HCT116 (cell line): Measurements from ENCODE around the gene TPGS1. TPM values are rescaled to one million over a fixed set of nuclear protein-coding genes. Genes with fewer than 3 reads are reported as not detected.

Source experiments
- ATAC-seq: fragments of 200-7000 bp; cut with Tn5 transposase; 2 replicates; pipeline ENCODE4 v1.9.1; 2020; ENCODE audit warnings: mild to moderate bottlenecking, moderate library complexity
- BruUV-seq: library from RNA; stranded (reverse); fragments of 400-500 nt; replicated peaks from 2 replicates; lab custom pipeline; 2021; lab: Mats Ljungman, UMichigan
- CTCF ChIA-PET: fragments of 300-600 bp; sonication (Branson Sonifier 250); formaldehyde crosslinking; loops from one replicate; lab custom pipeline; 2021; ENCODE audit warnings: antibody characterized with exemption; lab: Charles Lee
- POLR2A ChIA-PET: fragments of 300-600, 350-600 bp; sonication (Branson Sonifier 250); formaldehyde crosslinking; loops from one replicate; lab custom pipeline; 2021; ENCODE audit warnings: antibody characterized with exemption; lab: Charles Lee
- RAD21 ChIA-PET, 2 experiments: fragments of 300-600 bp; sonication (Branson Sonifier 250); formaldehyde crosslinking; loops; one replicate each; lab custom pipeline; 2023; ENCODE audit warnings: low total read pairs in 2 of 2; ENCODE audit not compliant: uncharacterized antibody in 2 of 2, unreplicated experiment in 2 of 2, low non-redundant PET in 1 of 2; lab: Charles Lee
- DNase-seq: peaks from one replicate; pipeline ENCODE4 v3.0.0-alpha.2; 2010; ENCODE audit warnings: low read depth, low spot score
- H2AFZ ChIP-seq: fragments of 200-600 bp; shearing (Covaris generic), sonication (generic); 2 replicates; pipeline ENCODE4 v1.6.1; 2017; ENCODE audit warnings: low read depth, mixed run types, mixed read lengths, antibody characterized with exemption, low read length; ENCODE audit not compliant: poor library complexity, severe bottlenecking
- H3K27ac ChIP-seq: 2 replicates; pipeline ENCODE4 v1.5.1; 2012; ENCODE audit warnings: low read depth, low read length
- H3K27me3 ChIP-seq: fragments of 200-600 bp; sonication (generic); 2 replicates; pipeline ENCODE4 v1.6.1; 2016; ENCODE audit warnings: mixed run types, low read length, mixed read lengths; ENCODE audit not compliant: insufficient read depth
- H3K36me3 ChIP-seq, 2 experiments: fragments of 200-500 bp in 1 of 2; fragments of 200-600 bp in 1 of 2; sonication (Bioruptor generic) in 1 of 2; sonication (generic) in 1 of 2; 2 replicates each; pipeline versions ENCODE4 v1.5.1 to v1.6.1; 2014 to 2016; ENCODE audit warnings: low read length in 2 of 2, inconsistent platforms in 1 of 2, mixed read lengths in 1 of 2, mixed run types in 1 of 2; ENCODE audit not compliant: insufficient read depth in 2 of 2, control insufficient read depth in 1 of 2
- H3K4me1 ChIP-seq, 2 experiments: fragments of 200-600 bp in 1 of 2; sonication (generic) in 1 of 2; 2 replicates each; pipeline versions ENCODE4 v1.5.1 to v1.6.1; 2012 to 2017; ENCODE audit warnings: low read length in 2 of 2, inconsistent platforms in 1 of 2, mild to moderate bottlenecking in 1 of 2, mixed read lengths in 1 of 2, mixed run types in 1 of 2, moderate library complexity in 1 of 2; ENCODE audit not compliant: insufficient read depth in 2 of 2, control insufficient read depth in 1 of 2
- H3K4me2 ChIP-seq: fragments of 200-600 bp; sonication (generic); 2 replicates; pipeline ENCODE4 v1.6.1; 2017; ENCODE audit warnings: mixed run types, low read length, mixed read lengths
- H3K4me3 ChIP-seq, 2 experiments: fragments of 200-600 bp in 1 of 2; sonication (generic) in 1 of 2; replicated peaks in 1 of 2; 2 replicates each; pipeline ENCODE4 v1.5.1; 2011 to 2016; ENCODE audit warnings: low read length in 2 of 2, control low read depth in 1 of 2, low read depth in 1 of 2, mild to moderate bottlenecking in 1 of 2, mixed read lengths in 1 of 2, mixed run types in 1 of 2
- H3K79me2 ChIP-seq: fragments of 200-600 bp; sonication (generic); 2 replicates; pipeline ENCODE4 v1.6.1; 2017; ENCODE audit warnings: mild to moderate bottlenecking, mixed run types, low read length, moderate library complexity, mixed read lengths; ENCODE audit not compliant: insufficient read depth
- H3K9ac ChIP-seq: fragments of 200-600 bp; sonication (generic); 2 replicates; pipeline ENCODE4 v1.6.1; 2016; ENCODE audit warnings: low read length, mixed read lengths
- H3K9me2 ChIP-seq: fragments of 200-600 bp; sonication (generic), shearing (Covaris generic); 2 replicates; pipeline ENCODE4 v1.6.1; 2017; ENCODE audit warnings: mixed run types, mild to moderate bottlenecking, moderate library complexity; ENCODE audit not compliant: insufficient read depth
- H3K9me3 ChIP-seq, 2 experiments: fragments of 200-500 bp in 1 of 2; fragments of 200-600 bp in 1 of 2; sonication (Bioruptor generic) in 1 of 2; sonication (generic) in 1 of 2; 2 replicates each; pipeline ENCODE4 v1.6.1; 2014 to 2017; ENCODE audit warnings: low read length in 2 of 2, mixed read lengths in 2 of 2, inconsistent platforms in 1 of 2, low read depth in 1 of 2, mild to moderate bottlenecking in 1 of 2, mixed run types in 1 of 2, moderate library complexity in 1 of 2; ENCODE audit not compliant: control insufficient read depth in 1 of 2, insufficient read depth in 1 of 2
- H4K20me1 ChIP-seq: fragments of 200-600 bp; sonication (generic), shearing (Covaris generic); 2 replicates; pipeline ENCODE4 v1.6.1; 2017; ENCODE audit warnings: mixed run types, mild to moderate bottlenecking, moderate library complexity; ENCODE audit not compliant: insufficient read depth
- CBX3 ChIP-seq: IDR thresholded peaks from 2 replicates; pipeline ENCODE4 v1.6.1; 2012; ENCODE audit warnings: low read depth
- CEBPB ChIP-seq: IDR thresholded peaks from 2 replicates; pipeline ENCODE4 v1.6.1; 2012; ENCODE audit warnings: low read depth
- ELF1 ChIP-seq: IDR thresholded peaks from 2 replicates; pipeline ENCODE4 v1.6.1; 2012; ENCODE audit warnings: low read depth, borderline replicate concordance
- EZH2 ChIP-seq: fragments of 200-600 bp; sonication (generic); IDR thresholded peaks from 2 replicates; pipeline ENCODE4 v1.6.1; 2017; ENCODE audit warnings: antibody characterized with exemption, mixed run types
- POLR2AphosphoS5 ChIP-seq: IDR thresholded peaks from 2 replicates; pipeline ENCODE4 v1.6.1; 2011; ENCODE audit warnings: mild to moderate bottlenecking, low read depth, low read length, moderate library complexity
- RAD21 ChIP-seq: IDR thresholded peaks from 2 replicates; pipeline ENCODE4 v1.6.1; 2012; ENCODE audit warnings: low read depth, mild to moderate bottlenecking
- REST ChIP-seq: IDR thresholded peaks from 2 replicates; pipeline ENCODE4 v1.6.1; 2012; ENCODE audit warnings: low read depth
- SIN3A ChIP-seq: IDR thresholded peaks from 2 replicates; pipeline ENCODE4 v1.6.1; 2012; ENCODE audit warnings: low read depth
- ZFX ChIP-seq: fragments of 450-650 bp; IDR thresholded peaks from 2 replicates; pipeline ENCODE4 v1.6.1; 2017
- intact Hi-C: fragments of 100-400 bp; cut with micrococcal nuclease; formaldehyde crosslinking; loops from 2 replicates; pipeline ENCODE4 v1.10.0; 2022
- total RNA-seq: library from RNA; stranded (reverse); gene quantifications from one replicate; pipeline ENCODE4 v1.2.1, GENCODE V29; 2021; ENCODE audit not compliant: unreplicated experiment
- TF ChIP-seq, protein P1 (sequence below): IDR thresholded peaks from 2 replicates; pipeline ENCODE4 v1.6.1; 2011; ENCODE audit warnings: mild to moderate bottlenecking, low read length, moderate library complexity; ENCODE audit not compliant: insufficient replicate concordance; ENCODE audit errors: extremely low read depth

Gene TPGS1
- total RNA-seq, 1 experiment from 2014 or later: 19.1 TPM

DNA sequence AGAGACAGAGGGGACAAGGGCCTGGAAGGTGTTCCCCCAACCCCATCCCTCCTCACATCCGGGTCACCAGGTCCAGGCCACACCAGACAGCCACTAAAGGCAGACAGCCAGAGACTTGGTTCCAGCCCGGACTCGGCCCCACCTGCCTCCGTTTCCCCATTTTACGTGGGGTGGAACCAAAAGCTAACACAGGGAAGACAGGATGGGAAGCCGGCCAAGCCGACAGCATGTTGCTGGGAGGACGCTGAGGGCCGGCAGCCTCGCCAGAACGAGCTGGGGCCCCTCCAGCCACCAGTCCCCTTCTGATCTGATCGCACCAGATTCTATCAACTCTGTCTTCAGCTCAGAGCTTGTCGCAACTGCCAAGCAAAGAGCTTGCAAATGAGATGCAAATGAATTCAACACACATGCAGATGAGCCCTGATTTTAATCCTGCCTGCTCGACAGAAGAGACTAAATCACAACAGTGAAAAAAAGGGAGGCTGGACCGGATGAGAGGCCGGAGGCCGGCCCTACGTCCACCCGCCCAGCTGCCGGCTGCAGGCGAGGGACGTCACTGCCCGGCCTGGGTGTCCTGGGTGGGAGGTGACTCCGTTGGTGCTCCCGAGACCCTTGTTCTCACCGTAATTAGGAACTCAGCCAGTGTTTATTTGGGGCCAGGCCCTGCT is 28.9 kb upstream of the TPGS1 start:
- Histone ChIP-seq H3K4me2 (no peak overlapping the region), H3K9me2 (no peaks in the 10 kb centered on the region), H3K4me1 (no peaks in the 10 kb centered on the region), H4K20me1 (no peaks in the 10 kb centered on the region), H3K27me3 (no peaks in the 10 kb centered on the region), H3K79me2 (no peaks in the 10 kb centered on the region), H3K36me3 (no peaks in the 10 kb centered on the region), H3K27ac (no peak overlapping the region), H2AFZ (no peak overlapping the region), H3K4me3 (no peak overlapping the region), H3K9ac (no peak overlapping the region), H3K9me3 (peaks cover 0 to 15% of the 10 kb centered on the region in 2 experiments; a peak in 1 of 4 replicates)
- ATAC-seq (no peak), DNase-seq (no peak)
- POLR2A ChIA-PET: no interaction called here
- RAD21 ChIA-PET: no interaction called here
- TF ChIP-seq RAD21 (no peak), SIN3A (no peak), EZH2 (no peak), POLR2AphosphoS5 (no peak), ELF1 (no peak), ZFX (no peak), CEBPB (no peak), CBX3 (no peak), REST (no peak)
- TF ChIP-seq, protein P1, sequence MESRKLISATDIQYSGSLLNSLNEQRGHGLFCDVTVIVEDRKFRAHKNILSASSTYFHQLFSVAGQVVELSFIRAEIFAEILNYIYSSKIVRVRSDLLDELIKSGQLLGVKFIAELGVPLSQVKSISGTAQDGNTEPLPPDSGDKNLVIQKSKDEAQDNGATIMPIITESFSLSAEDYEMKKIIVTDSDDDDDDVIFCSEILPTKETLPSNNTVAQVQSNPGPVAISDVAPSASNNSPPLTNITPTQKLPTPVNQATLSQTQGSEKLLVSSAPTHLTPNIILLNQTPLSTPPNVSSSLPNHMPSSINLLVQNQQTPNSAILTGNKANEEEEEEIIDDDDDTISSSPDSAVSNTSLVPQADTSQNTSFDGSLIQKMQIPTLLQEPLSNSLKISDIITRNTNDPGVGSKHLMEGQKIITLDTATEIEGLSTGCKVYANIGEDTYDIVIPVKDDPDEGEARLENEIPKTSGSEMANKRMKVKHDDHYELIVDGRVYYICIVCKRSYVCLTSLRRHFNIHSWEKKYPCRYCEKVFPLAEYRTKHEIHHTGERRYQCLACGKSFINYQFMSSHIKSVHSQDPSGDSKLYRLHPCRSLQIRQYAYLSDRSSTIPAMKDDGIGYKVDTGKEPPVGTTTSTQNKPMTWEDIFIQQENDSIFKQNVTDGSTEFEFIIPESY: no peak
- BruUV-seq: no TSS peak
- CTCF ChIA-PET: no interaction called here
- intact Hi-C loops: no loop called here
